ENCODE data around the gene MUS81. TPM values are rescaled to one million over a fixed set of nuclear protein-coding genes. Genes with fewer than 3 reads are reported as not detected.
A peak's percentile ranks its signal among the peaks of the same experiment; 100 is the strongest.

The MUS81 gene
- total and polyA plus RNA-seq, 2 of the 13 experiments (the other 11 are each of a cell fraction or from before 2014, with no cell fraction given), result 25.6 to 30.2 TPM

DNA sequence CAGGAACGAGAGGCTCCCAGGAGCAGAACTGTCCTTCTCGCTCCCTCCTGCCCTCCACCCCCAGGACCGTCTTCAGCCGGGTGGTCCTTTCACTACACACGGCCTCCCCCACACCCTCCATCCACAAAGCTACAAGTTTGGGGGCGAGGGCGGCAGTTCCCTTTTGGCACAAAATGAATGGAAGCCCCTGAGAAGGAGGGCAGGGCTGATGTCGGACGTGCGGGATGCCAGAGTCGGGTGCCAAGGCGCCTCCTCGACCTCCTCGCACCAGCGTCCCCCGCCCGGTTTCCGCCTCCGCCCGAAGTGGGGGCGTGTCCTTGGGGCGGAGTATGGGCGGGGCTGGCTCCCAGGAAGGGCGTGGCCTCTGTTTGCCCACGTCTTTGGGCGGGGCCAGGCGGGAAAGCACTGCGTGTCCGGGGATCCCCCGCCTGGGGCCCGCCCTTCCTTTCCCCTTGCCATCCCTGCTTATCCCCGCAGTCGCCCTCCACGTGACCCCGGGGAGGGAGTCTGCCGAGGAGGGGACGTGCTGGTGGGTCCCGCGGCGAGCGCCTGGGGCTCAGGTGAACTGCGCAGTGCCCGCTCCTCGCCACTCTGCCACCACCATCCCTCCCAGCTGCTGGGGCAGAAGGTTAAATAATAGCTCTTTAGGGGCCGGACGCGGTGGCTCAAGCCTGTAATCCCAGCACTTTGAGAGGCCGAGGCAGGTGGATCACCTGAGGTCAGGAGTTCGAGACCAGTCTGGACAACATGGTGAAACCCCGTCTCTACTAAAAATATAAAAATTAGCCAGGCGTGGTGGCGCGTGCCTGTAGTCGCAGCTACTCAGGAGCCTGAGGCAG is 13.3 kb downstream of the MUS81 start (continued):
- TF ChIP-seq KLF9 (CRISPR knock-in tag; IDR thresholded peaks at IDR 0.05; ENCODE audit: low read depth) (peak; percentile 44; the same call in 1 of the 2 replicates), NR1H2 (CRISPR knock-in tag; IDR thresholded peaks at IDR 0.05; ENCODE audit: borderline replicate concordance, low read depth) (no peak), POGZ (CRISPR knock-in tag; IDR thresholded peaks at IDR 0.05) (peak; percentile 39; the same call in 1 of the 2 replicates), ERF (CRISPR knock-in tag; IDR thresholded peaks at IDR 0.05) (peak; percentile 50; the same call in 1 of the 2 replicates), ZMYM3 (CRISPR knock-in tag; IDR thresholded peaks at IDR 0.05) (peak; percentile 97), KDM5A (IDR thresholded peaks at IDR 0.05; ENCODE audit: borderline replicate concordance, low read length) (no peak)
- TF ChIP-seq, protein P1, sequence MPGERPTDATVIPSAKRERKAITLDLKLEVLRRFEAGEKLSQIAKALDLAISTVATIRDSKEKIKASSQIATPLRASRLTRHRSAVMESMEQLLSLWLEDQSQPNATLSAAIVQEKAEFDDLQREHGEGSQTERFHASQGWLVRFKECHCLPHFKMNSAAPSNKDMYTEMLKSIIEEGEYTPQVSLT (CRISPR knock-in tag; IDR thresholded peaks at IDR 0.05; ENCODE audit: borderline replicate concordance, low read depth), result 0 out of 2 replicates have a peak, but pooled peaks have one; percentile 45
- TF ChIP-seq, protein P2, sequence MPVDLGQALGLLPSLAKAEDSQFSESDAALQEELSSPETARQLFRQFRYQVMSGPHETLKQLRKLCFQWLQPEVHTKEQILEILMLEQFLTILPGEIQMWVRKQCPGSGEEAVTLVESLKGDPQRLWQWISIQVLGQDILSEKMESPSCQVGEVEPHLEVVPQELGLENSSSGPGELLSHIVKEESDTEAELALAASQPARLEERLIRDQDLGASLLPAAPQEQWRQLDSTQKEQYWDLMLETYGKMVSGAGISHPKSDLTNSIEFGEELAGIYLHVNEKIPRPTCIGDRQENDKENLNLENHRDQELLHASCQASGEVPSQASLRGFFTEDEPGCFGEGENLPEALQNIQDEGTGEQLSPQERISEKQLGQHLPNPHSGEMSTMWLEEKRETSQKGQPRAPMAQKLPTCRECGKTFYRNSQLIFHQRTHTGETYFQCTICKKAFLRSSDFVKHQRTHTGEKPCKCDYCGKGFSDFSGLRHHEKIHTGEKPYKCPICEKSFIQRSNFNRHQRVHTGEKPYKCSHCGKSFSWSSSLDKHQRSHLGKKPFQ (CRISPR knock-in tag; IDR thresholded peaks at IDR 0.05; ENCODE audit: insufficient replicate concordance), result peak; percentile 70
- TF ChIP-seq, protein P3, sequence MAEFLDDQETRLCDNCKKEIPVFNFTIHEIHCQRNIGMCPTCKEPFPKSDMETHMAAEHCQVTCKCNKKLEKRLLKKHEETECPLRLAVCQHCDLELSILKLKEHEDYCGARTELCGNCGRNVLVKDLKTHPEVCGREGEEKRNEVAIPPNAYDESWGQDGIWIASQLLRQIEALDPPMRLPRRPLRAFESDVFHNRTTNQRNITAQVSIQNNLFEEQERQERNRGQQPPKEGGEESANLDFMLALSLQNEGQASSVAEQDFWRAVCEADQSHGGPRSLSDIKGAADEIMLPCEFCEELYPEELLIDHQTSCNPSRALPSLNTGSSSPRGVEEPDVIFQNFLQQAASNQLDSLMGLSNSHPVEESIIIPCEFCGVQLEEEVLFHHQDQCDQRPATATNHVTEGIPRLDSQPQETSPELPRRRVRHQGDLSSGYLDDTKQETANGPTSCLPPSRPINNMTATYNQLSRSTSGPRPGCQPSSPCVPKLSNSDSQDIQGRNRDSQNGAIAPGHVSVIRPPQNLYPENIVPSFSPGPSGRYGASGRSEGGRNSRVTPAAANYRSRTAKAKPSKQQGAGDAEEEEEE (CRISPR knock-in tag; IDR thresholded peaks at IDR 0.05; ENCODE audit: borderline replicate concordance), result peak; percentile 79; the same call in 1 of the 2 replicates
- TF ChIP-seq, protein P4, sequence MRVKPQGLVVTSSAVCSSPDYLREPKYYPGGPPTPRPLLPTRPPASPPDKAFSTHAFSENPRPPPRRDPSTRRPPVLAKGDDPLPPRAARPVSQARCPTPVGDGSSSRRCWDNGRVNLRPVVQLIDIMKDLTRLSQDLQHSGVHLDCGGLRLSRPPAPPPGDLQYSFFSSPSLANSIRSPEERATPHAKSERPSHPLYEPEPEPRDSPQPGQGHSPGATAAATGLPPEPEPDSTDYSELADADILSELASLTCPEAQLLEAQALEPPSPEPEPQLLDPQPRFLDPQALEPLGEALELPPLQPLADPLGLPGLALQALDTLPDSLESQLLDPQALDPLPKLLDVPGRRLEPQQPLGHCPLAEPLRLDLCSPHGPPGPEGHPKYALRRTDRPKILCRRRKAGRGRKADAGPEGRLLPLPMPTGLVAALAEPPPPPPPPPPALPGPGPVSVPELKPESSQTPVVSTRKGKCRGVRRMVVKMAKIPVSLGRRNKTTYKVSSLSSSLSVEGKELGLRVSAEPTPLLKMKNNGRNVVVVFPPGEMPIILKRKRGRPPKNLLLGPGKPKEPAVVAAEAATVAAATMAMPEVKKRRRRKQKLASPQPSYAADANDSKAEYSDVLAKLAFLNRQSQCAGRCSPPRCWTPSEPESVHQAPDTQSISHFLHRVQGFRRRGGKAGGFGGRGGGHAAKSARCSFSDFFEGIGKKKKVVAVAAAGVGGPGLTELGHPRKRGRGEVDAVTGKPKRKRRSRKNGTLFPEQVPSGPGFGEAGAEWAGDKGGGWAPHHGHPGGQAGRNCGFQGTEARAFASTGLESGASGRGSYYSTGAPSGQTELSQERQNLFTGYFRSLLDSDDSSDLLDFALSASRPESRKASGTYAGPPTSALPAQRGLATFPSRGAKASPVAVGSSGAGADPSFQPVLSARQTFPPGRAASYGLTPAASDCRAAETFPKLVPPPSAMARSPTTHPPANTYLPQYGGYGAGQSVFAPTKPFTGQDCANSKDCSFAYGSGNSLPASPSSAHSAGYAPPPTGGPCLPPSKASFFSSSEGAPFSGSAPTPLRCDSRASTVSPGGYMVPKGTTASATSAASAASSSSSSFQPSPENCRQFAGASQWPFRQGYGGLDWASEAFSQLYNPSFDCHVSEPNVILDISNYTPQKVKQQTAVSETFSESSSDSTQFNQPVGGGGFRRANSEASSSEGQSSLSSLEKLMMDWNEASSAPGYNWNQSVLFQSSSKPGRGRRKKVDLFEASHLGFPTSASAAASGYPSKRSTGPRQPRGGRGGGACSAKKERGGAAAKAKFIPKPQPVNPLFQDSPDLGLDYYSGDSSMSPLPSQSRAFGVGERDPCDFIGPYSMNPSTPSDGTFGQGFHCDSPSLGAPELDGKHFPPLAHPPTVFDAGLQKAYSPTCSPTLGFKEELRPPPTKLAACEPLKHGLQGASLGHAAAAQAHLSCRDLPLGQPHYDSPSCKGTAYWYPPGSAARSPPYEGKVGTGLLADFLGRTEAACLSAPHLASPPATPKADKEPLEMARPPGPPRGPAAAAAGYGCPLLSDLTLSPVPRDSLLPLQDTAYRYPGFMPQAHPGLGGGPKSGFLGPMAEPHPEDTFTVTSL (CRISPR knock-in tag; IDR thresholded peaks at IDR 0.05; ENCODE audit: borderline replicate concordance), result 0 out of 2 replicates have a peak, but pooled peaks have one; percentile 20
- TF ChIP-seq, protein P5, sequence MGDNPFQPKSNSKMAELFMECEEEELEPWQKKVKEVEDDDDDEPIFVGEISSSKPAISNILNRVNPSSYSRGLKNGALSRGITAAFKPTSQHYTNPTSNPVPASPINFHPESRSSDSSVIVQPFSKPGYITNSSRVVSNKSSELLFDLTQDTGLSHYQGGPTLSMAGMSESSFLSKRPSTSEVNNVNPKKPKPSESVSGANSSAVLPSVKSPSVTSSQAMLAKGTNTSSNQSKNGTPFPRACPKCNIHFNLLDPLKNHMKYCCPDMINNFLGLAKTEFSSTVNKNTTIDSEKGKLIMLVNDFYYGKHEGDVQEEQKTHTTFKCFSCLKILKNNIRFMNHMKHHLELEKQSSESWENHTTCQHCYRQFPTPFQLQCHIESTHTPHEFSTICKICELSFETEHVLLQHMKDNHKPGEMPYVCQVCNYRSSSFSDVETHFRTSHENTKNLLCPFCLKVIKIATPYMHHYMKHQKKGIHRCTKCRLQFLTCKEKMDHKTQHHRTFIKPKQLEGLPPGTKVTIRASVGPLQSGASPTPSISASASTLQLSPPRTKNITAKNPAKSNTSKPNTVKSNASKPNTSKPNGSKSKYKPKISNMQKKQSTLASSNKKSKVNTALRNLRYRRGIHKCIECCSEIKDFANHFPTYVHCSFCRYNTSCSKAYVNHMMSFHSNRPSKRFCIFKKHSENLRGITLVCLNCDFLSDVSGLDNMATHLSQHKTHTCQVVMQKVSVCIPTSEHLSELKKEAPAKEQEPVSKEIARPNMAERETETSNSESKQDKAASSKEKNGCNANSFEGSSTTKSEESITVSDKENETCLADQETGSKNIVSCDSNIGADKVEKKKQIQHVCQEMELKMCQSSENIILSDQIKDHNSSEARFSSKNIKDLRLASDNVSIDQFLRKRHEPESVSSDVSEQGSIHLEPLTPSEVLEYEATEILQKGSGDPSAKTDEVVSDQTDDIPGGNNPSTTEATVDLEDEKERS (CRISPR knock-in tag; IDR thresholded peaks at IDR 0.05), result peak; percentile 69; the same call in 1 of the 2 replicates
- TF ChIP-seq, protein P6, sequence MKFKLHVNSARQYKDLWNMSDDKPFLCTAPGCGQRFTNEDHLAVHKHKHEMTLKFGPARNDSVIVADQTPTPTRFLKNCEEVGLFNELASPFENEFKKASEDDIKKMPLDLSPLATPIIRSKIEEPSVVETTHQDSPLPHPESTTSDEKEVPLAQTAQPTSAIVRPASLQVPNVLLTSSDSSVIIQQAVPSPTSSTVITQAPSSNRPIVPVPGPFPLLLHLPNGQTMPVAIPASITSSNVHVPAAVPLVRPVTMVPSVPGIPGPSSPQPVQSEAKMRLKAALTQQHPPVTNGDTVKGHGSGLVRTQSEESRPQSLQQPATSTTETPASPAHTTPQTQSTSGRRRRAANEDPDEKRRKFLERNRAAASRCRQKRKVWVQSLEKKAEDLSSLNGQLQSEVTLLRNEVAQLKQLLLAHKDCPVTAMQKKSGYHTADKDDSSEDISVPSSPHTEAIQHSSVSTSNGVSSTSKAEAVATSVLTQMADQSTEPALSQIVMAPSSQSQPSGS (CRISPR knock-in tag; IDR thresholded peaks at IDR 0.05), result 0 out of 2 replicates have a peak, but pooled peaks have one; percentile 13

Measured in HepG2 (cell line).